ENCODE results near the gene TFAM. TPM values are rescaled to one million over a fixed set of nuclear protein-coding genes. Genes with fewer than 3 reads are reported as not detected.

The TFAM gene
- total and polyA plus RNA-seq, 5 donors from 2014 or later, result 30.6 to 51.2 (median 47.8) TPM

DNA sequence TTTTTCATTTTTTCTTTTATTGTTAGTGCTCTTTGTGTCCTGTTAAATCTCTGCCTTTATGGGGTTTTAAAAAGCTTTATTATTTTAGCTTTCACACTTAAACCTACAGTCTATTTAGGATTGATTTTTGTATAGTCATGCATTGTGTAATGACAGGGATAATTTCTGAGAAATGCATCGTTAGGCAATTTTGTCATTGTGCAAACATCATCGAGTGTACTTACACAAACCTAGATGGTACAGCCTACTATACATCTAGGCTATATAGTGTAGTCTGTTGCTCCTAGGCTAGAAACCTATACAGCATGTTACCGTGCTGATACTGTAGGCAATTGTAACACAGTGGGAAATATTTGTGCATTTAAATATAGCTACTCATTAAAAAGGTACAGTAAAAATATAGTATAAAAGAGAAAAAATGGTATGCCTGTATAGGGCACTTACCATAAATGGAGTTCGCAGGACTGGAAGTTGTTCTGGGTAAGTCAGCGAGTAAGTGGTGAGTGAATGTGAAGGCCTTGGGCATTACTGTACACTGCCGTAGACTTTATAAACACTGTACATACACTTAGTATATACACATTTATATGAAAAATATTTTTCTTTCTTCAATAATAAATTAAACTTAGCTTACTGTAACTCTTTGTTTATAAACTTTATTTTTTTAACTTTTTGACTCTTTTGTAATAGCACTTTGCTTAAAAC is 34.4 kb upstream of the TFAM start:
- Mint-ChIP-seq H3K36me3 (peaks cover 10% of the 10 kb centered on the region), H3K4me3 (no peak overlapping the region), H3K27me3 (no peaks in the 10 kb centered on the region), H3K9me3 (peaks cover 0 to 2% (median 0%) of the 10 kb centered on the region in 7 donors), H3K27ac (no peak overlapping the region), H3K4me1 (peaks cover 30 to 54% (median 40%) of the 10 kb centered on the region in 4 donors)
- no peak overlapping the region for H3K4me3 ChIP-seq (ENCODE audit: low read depth, low read length)
- DNase-seq (no peak), ATAC-seq (ENCODE audit: low read depth in 2 of 2) (no peak)
- H3K4me1 ChIP-seq (ENCODE audit: control insufficient read depth, insufficient read depth, low read length, poor library complexity, severe bottlenecking), result no peaks in the 10 kb centered on the region
- no peaks in the 10 kb centered on the region for H3K9me3 ChIP-seq (ENCODE audit: control insufficient read depth in 2 of 2, low read length in 2 of 2)
- no peak overlapping the region for H3K27ac ChIP-seq (ENCODE audit: insufficient read depth, low read length, poor library complexity, severe bottlenecking)
- H3K27me3 ChIP-seq (ENCODE audit: control insufficient read depth, insufficient read depth, low read length), result no peaks in the 10 kb centered on the region
- no peaks in the 10 kb centered on the region for H3K36me3 ChIP-seq (ENCODE audit: control insufficient read depth, insufficient read depth, low read length)

DNA sequence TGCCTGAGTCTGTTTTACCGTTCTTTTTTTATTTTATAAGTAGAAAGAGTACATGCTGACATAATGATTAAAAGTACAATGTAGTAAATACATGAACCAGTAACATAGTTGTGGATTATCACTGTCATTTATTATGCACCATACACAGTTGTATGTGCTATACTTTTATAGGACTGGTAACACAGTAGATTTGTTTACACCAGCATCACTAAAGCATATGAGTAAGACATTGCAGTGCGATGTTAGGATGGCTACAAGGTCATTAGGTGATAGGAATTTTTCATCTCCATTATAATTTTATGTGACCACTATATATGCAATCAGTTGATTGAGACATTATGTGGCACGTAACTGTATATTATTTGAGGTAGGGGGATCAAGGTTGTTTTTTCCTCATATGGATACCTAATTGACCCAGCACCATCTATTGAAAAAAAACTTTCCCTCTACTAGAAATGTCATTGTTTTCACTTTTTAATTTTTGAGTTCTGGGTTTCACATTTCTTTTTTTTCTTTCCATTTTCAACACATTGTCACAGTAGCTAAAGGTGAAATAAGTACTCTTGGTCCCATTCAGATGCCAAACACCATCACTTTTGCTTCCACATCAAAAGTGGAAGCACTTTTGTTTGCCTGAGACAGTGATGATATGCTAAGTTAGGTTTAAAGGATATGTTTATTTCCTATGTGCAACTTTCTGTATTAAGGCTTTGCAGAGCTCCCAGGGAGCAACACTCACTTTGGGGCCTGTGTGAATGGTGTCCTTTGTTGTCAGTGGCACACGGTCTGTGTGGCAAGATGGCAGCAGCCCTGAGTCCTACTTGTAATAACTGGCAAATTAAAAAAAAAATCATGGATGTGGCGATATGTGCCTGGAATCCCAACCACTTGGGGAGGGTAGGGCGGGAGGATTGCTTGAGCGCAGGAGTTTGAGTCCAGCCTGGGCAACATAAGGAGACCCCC is 33.3 kb upstream of the TFAM start:
- ATAC-seq (ENCODE audit: low read depth in 2 of 2) (no peak), DNase-seq (no peak)
- H3K4me3 Mint-ChIP-seq, result no peak overlapping the region
- peaks cover 33 to 52% (median 41%) of the 10 kb centered on the region in 4 donors for H3K4me1 Mint-ChIP-seq
- Histone ChIP-seq H3K27me3 (ENCODE audit: control insufficient read depth, insufficient read depth, low read length) (no peaks in the 10 kb centered on the region), H3K4me3 (ENCODE audit: low read depth, low read length) (no peak overlapping the region), H3K36me3 (ENCODE audit: control insufficient read depth, insufficient read depth, low read length) (no peaks in the 10 kb centered on the region), H3K9me3 (ENCODE audit: control insufficient read depth in 2 of 2, low read length in 2 of 2) (no peaks in the 10 kb centered on the region), H3K4me1 (ENCODE audit: control insufficient read depth, insufficient read depth, low read length, poor library complexity, severe bottlenecking) (no peaks in the 10 kb centered on the region), H3K27ac (ENCODE audit: insufficient read depth, low read length, poor library complexity, severe bottlenecking) (no peak overlapping the region)
- peaks cover 0 to 2% (median 0%) of the 10 kb centered on the region in 7 donors for H3K9me3 Mint-ChIP-seq
- no peaks in the 10 kb centered on the region for H3K27me3 Mint-ChIP-seq
- H3K36me3 Mint-ChIP-seq, result peaks cover 5% of the 10 kb centered on the region
- no peak overlapping the region for H3K27ac Mint-ChIP-seq

DNA sequence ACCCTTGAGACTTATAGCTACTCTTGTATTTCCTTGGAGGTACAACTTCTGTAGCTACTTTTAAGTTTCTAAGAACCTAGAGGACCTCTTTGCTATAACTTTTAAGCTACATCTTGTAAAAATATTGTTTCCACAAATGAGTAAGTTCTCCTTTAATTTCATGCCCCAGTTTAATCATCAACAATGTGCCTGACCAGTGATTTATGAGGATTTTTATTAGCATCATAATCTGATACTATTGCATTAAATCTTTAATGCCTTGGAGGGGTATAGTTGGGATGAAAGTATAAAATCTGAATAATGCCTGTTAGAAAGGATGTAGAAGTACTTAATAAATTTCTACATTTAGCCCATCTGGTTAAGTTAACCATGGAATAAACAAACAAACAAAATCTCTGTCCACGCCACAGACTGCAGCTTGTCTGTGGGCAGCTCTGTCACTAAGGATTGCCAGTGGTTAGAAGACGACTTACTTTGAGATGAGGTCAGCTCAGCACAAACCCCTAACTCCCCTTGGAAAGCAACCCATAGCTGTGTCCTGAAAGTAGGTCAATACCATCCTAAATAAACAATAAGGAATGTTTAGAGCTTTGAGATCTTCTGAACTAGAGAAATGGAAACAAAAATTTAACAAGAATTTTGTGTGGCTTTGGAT is 32.1 kb upstream of the TFAM start:
- no peak overlapping the region for H3K4me3 Mint-ChIP-seq
- DNase-seq (no peak), ATAC-seq (ENCODE audit: low read depth in 2 of 2) (no peak)
- Histone ChIP-seq H3K36me3 (ENCODE audit: control insufficient read depth, insufficient read depth, low read length) (no peaks in the 10 kb centered on the region), H3K9me3 (ENCODE audit: control insufficient read depth in 2 of 2, low read length in 2 of 2) (no peaks in the 10 kb centered on the region), H3K27ac (ENCODE audit: insufficient read depth, low read length, poor library complexity, severe bottlenecking) (no peak overlapping the region), H3K4me1 (ENCODE audit: control insufficient read depth, insufficient read depth, low read length, poor library complexity, severe bottlenecking) (no peaks in the 10 kb centered on the region), H3K4me3 (ENCODE audit: low read depth, low read length) (no peak overlapping the region), H3K27me3 (ENCODE audit: control insufficient read depth, insufficient read depth, low read length) (no peaks in the 10 kb centered on the region)
- peaks cover 27 to 46% (median 39%) of the 10 kb centered on the region in 4 donors for H3K4me1 Mint-ChIP-seq
- no peak overlapping the region for H3K27ac Mint-ChIP-seq
- no peaks in the 10 kb centered on the region for H3K9me3 Mint-ChIP-seq
- no peaks in the 10 kb centered on the region for H3K36me3 Mint-ChIP-seq
- no peaks in the 10 kb centered on the region for H3K27me3 Mint-ChIP-seq

DNA sequence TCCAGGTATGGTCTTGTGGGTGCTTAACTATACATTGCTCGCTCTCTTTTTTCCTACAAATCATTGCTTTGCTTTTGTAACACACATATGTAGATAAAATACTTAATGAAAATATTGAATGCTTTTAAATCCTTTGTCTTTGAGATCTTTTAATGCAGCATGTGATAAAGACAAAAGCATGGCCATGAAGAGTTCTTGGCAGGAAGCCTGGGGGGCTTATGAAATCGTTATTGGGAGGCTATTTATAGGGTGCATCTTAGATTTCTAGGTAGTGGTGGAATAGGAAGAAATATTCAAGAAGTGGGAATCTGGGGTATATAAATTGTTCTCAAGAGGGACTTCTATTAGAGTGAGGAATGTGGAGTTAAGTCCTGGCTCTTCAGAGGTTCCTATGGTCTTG is 28.5 kb upstream of the TFAM start:
- H3K27ac Mint-ChIP-seq, result no peak overlapping the region
- peaks cover 2% of the 10 kb centered on the region for H3K36me3 ChIP-seq (ENCODE audit: control insufficient read depth, insufficient read depth, low read length)
- H3K4me1 ChIP-seq (ENCODE audit: control insufficient read depth, insufficient read depth, low read length, poor library complexity, severe bottlenecking), result no peaks in the 10 kb centered on the region
- H3K9me3 Mint-ChIP-seq, result no peaks in the 10 kb centered on the region
- no peak for ATAC-seq (ENCODE audit: low read depth in 2 of 2)
- H3K4me3 ChIP-seq (ENCODE audit: low read depth, low read length), result no peak overlapping the region
- no peak overlapping the region for H3K27ac ChIP-seq (ENCODE audit: insufficient read depth, low read length, poor library complexity, severe bottlenecking)
- H3K36me3 Mint-ChIP-seq, result no peaks in the 10 kb centered on the region
- no peaks in the 10 kb centered on the region for H3K27me3 ChIP-seq (ENCODE audit: control insufficient read depth, insufficient read depth, low read length)
- H3K9me3 ChIP-seq (ENCODE audit: control insufficient read depth in 2 of 2, low read length in 2 of 2), result no peaks in the 10 kb centered on the region
- H3K4me1 Mint-ChIP-seq, result peaks cover 31 to 40% (median 38%) of the 10 kb centered on the region in 4 donors
- H3K27me3 Mint-ChIP-seq, result no peaks in the 10 kb centered on the region
- H3K4me3 Mint-ChIP-seq, result no peak overlapping the region
- no peak for DNase-seq

DNA sequence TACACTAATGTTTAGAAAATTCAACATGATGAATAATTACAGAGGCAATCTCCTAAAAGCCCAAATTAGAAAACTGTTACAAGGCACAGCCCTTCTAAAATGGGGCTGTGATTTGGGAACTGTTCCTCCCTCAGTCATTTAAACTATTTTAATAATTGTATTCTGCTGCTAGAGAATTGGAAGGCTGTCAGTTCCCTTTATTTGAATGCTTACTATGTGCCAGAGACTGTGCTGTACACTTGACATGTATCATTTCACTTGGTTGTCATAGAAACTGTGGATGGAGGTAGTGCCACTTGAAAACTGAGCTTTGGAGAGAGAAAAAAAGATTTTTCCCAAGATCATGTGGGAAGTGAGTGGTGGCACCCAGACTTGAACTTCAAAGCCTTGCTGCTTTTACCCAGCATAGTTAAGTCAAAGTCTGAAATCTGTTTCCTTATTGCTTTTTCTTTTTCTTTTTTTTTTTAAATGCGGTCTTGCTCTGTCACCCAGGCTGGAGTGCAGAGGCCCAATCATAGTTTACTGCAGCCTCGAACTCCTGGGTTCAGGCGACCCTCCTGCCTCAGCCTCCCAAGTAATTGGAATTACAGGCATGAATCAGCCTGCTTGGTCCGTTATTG is 26.8 kb upstream of the TFAM start:
- no peaks in the 10 kb centered on the region for H3K4me1 ChIP-seq (ENCODE audit: control insufficient read depth, insufficient read depth, low read length, poor library complexity, severe bottlenecking)
- H3K27me3 Mint-ChIP-seq, result no peaks in the 10 kb centered on the region
- H3K36me3 Mint-ChIP-seq, result peaks cover under 1% of the 10 kb centered on the region
- no peaks in the 10 kb centered on the region for H3K27me3 ChIP-seq (ENCODE audit: control insufficient read depth, insufficient read depth, low read length)
- peak overlapping the region in 2 of 3 donors; percentile 31 to 32 for H3K27ac Mint-ChIP-seq
- no peak overlapping the region for H3K4me3 ChIP-seq (ENCODE audit: low read depth, low read length)
- no peaks in the 10 kb centered on the region for H3K9me3 ChIP-seq (ENCODE audit: control insufficient read depth in 2 of 2, low read length in 2 of 2)
- no peak overlapping the region for H3K27ac ChIP-seq (ENCODE audit: insufficient read depth, low read length, poor library complexity, severe bottlenecking)
- no peaks in the 10 kb centered on the region for H3K9me3 Mint-ChIP-seq
- ATAC-seq (ENCODE audit: low read depth in 2 of 2) (no peak), DNase-seq (no peak)
- peaks cover 5% of the 10 kb centered on the region for H3K36me3 ChIP-seq (ENCODE audit: control insufficient read depth, insufficient read depth, low read length)
- no peak overlapping the region for H3K4me3 Mint-ChIP-seq
- peaks cover 31 to 36% (median 32%) of the 10 kb centered on the region in 4 donors for H3K4me1 Mint-ChIP-seq

DNA sequence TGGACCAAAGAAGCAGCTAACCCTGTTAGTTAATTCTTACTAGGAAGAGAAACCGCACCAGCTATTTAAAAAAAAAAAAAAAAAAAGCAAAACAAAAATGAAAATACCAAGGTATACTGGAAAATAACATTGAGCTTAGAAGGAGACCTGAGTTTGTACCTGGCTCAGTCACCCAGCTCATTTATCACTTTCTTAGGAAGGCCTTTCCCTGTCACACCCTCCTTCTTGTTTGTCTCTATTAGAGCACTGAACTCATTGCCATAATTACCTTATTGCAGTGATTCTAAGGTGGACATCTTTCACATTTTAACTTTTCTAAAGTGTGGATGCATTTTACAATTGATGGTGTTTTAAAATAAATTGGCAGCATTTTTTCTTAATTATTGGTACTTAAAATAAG is 26.3 kb upstream of the TFAM start:
- Histone ChIP-seq H3K27me3 (ENCODE audit: control insufficient read depth, insufficient read depth, low read length) (no peaks in the 10 kb centered on the region), H3K4me1 (ENCODE audit: control insufficient read depth, insufficient read depth, low read length, poor library complexity, severe bottlenecking) (no peaks in the 10 kb centered on the region), H3K4me3 (ENCODE audit: low read depth, low read length) (no peak overlapping the region), H3K27ac (ENCODE audit: insufficient read depth, low read length, poor library complexity, severe bottlenecking) (no peak overlapping the region), H3K9me3 (ENCODE audit: control insufficient read depth in 2 of 2, low read length in 2 of 2) (no peaks in the 10 kb centered on the region), H3K36me3 (ENCODE audit: control insufficient read depth, insufficient read depth, low read length) (peaks cover 8% of the 10 kb centered on the region)
- H3K27me3 Mint-ChIP-seq, result no peaks in the 10 kb centered on the region
- peaks cover 5% of the 10 kb centered on the region for H3K36me3 Mint-ChIP-seq
- H3K27ac Mint-ChIP-seq, result peak overlapping the region in 1 of 3 donors; percentile 32
- ATAC-seq (ENCODE audit: low read depth in 2 of 2), result no peak
- H3K9me3 Mint-ChIP-seq, result no peaks in the 10 kb centered on the region
- H3K4me1 Mint-ChIP-seq, result peaks cover 29 to 36% (median 32%) of the 10 kb centered on the region in 4 donors
- no peak overlapping the region for H3K4me3 Mint-ChIP-seq
- no peak for DNase-seq

DNA sequence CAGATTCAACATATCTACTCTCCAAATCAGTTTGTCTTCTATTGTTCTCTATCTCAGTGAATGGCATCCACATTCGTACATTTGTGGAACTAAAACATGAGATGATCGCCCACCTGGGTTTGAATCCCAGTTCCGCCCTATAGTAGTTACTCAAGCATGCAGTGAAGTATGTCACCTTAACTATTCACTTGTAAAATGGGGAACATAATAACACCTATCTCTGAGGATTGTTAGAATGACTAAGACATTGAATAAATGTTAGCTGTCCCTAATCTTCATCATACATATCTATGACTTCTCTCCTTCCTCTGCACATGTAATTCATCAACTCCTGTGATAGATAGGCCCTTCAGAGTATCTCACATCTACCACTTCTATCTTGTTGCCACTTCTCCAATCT is 25.7 kb upstream of the TFAM start:
- DNase-seq (no peak), ATAC-seq (ENCODE audit: low read depth in 2 of 2) (no peak)
- H3K9me3 Mint-ChIP-seq, result no peaks in the 10 kb centered on the region
- H3K4me1 Mint-ChIP-seq, result peaks cover 27 to 36% (median 31%) of the 10 kb centered on the region in 4 donors
- peak overlapping the region in 1 of 3 donors; percentile 27 for H3K27ac Mint-ChIP-seq
- Histone ChIP-seq H3K4me3 (ENCODE audit: low read depth, low read length) (no peak overlapping the region), H3K4me1 (ENCODE audit: control insufficient read depth, insufficient read depth, low read length, poor library complexity, severe bottlenecking) (no peaks in the 10 kb centered on the region), H3K27ac (ENCODE audit: insufficient read depth, low read length, poor library complexity, severe bottlenecking) (no peak overlapping the region), H3K27me3 (ENCODE audit: control insufficient read depth, insufficient read depth, low read length) (no peaks in the 10 kb centered on the region), H3K9me3 (ENCODE audit: control insufficient read depth in 2 of 2, low read length in 2 of 2) (no peaks in the 10 kb centered on the region), H3K36me3 (ENCODE audit: control insufficient read depth, insufficient read depth, low read length) (peaks cover 8% of the 10 kb centered on the region)
- no peak overlapping the region for H3K4me3 Mint-ChIP-seq
- H3K36me3 Mint-ChIP-seq, result peaks cover 6% of the 10 kb centered on the region
- H3K27me3 Mint-ChIP-seq, result no peaks in the 10 kb centered on the region
